K562 (cell line): Measurements from ENCODE around the gene SYNM. TPM values are rescaled to one million over a fixed set of nuclear protein-coding genes. Genes with fewer than 3 reads are reported as not detected.

Experiments used
- ATAC-seq: fragments of 200-7000 bp; cut with Tn5 transposase; 3 replicates; pipeline ENCODE4 v1.9.1; 2020; ENCODE audit warnings: moderate library complexity
- BruUV-seq: library from RNA; stranded (reverse); fragments of 400-500 nt; replicated peaks from 2 replicates; lab custom pipeline; 2021; lab: Mats Ljungman, UMichigan
- CTCF ChIA-PET: fragments of 300-600 bp; formaldehyde crosslinking; extraction: SDS; loops from one replicate; lab custom pipeline; 2021; ENCODE audit warnings: low intra/inter-chr PET ratio; lab: Yijun Ruan, JAX
- POLR2A ChIA-PET: fragments of 300-600, 350-650 bp; sonication (Branson Sonifier 250); formaldehyde crosslinking; extraction: SDS; loops from one replicate; lab custom pipeline; 2021; ENCODE audit warnings: antibody characterized with exemption, inconsistent platforms; lab: Yijun Ruan, JAX
- DNase-seq, 4 experiments: peaks; one replicate each; pipeline versions ENCODE4 v3.0.0 to v3.0.0-alpha.2; 2011 to 2018; ENCODE audit warnings: low spot score in 3 of 4, mixed read lengths in 3 of 4; ENCODE audit errors: extremely low read depth in 1 of 4
- FAIRE-seq: peaks from 2 replicates; lab custom pipeline; 2011; peaks lifted over from hg19 to GRCh38; lab: Jason Lieb, UNC
- H2AFZ ChIP-seq: 2 replicates; pipeline ENCODE4 v1.6.0; 2011; ENCODE audit warnings: low read depth, low read length, control low read depth, inconsistent platforms
- H3K27ac ChIP-seq: fragments of 200-600 bp; 3 replicates; pipeline ENCODE4 v1.8.0; 2011; ENCODE audit warnings: low read depth, mild to moderate bottlenecking, control low read depth, inconsistent platforms, low read length, moderate library complexity, mixed read lengths; ENCODE audit errors: extremely low read depth
- H3K27me3 ChIP-seq, 2 experiments: fragments of 300-600 bp in 1 of 2; 2 replicates in 1 of 2; 3 replicates in 1 of 2; pipeline versions ENCODE4 v1.6.0 to v1.8.0; 2011; ENCODE audit warnings: inconsistent platforms in 2 of 2, low read length in 2 of 2, mild to moderate bottlenecking in 1 of 2, mixed read lengths in 1 of 2, moderate library complexity in 1 of 2; ENCODE audit not compliant: control insufficient read depth in 2 of 2, insufficient read depth in 2 of 2
- H3K36me3 ChIP-seq: fragments of 300-600 bp; 3 replicates; pipeline ENCODE4 v1.8.0; 2011; ENCODE audit warnings: mild to moderate bottlenecking, low read length, inconsistent platforms; ENCODE audit not compliant: control insufficient read depth, insufficient read depth
- H3K4me1 ChIP-seq, 2 experiments: fragments of 200-600 bp in 1 of 2; replicated peaks in 1 of 2; 2 replicates in 1 of 2; 3 replicates in 1 of 2; pipeline versions ENCODE4 v1.5.1 to v1.8.0; 2011; ENCODE audit warnings: inconsistent platforms in 2 of 2, low read length in 2 of 2, mild to moderate bottlenecking in 1 of 2, mixed read lengths in 1 of 2, moderate library complexity in 1 of 2; ENCODE audit not compliant: control insufficient read depth in 2 of 2, insufficient read depth in 2 of 2
- H3K4me2 ChIP-seq: 2 replicates; pipeline ENCODE4 v1.6.1; 2011; ENCODE audit warnings: low read length, control low read depth, inconsistent platforms, mixed read lengths; ENCODE audit not compliant: insufficient read depth
- H3K4me3 ChIP-seq: fragments of 200-600 bp; sonication (generic), shearing (Covaris generic); 2 replicates; pipeline ENCODE4 v1.5.1; 2016; ENCODE audit warnings: control low read depth, inconsistent platforms
- H3K79me2 ChIP-seq: fragments of 200-600 bp; 3 replicates; pipeline ENCODE4 v1.8.0; 2011; ENCODE audit warnings: low read length, inconsistent platforms; ENCODE audit not compliant: control insufficient read depth, insufficient read depth
- H3K9ac ChIP-seq, 2 experiments: 2 replicates each; pipeline versions ENCODE4 v1.6.0 to v1.6.1; 2011; ENCODE audit warnings: low read depth in 2 of 2, low read length in 2 of 2, control low read depth in 1 of 2, inconsistent platforms in 1 of 2, mild to moderate bottlenecking in 1 of 2, mixed read lengths in 1 of 2; ENCODE audit not compliant: insufficient read depth in 1 of 2
- H3K9me1 ChIP-seq: one replicate; pipeline ENCODE4 v1.6.0; 2011; ENCODE audit warnings: inconsistent platforms, mild to moderate bottlenecking, low read length, moderate library complexity; ENCODE audit not compliant: control insufficient read depth, insufficient read depth
- H3K9me3 ChIP-seq: replicated peaks from 2 replicates; pipeline ENCODE4 v1.5.1; 2011; ENCODE audit warnings: low read depth, low read length, inconsistent platforms; ENCODE audit not compliant: control insufficient read depth, insufficient read depth
- H4K20me1 ChIP-seq: replicated peaks from 2 replicates; pipeline ENCODE4 v1.6.1; 2011; ENCODE audit warnings: low read length, inconsistent platforms, mixed read lengths; ENCODE audit not compliant: control insufficient read depth, insufficient read depth
- ILF3 ChIP-seq: fragments of 450-650 bp; IDR thresholded peaks from 2 replicates; pipeline ENCODE4 v1.6.1; 2018; ENCODE audit warnings: antibody characterized with exemption, mild to moderate bottlenecking, moderate library complexity, borderline replicate concordance
- POLR3A ChIP-seq: IDR thresholded peaks from 2 replicates; pipeline ENCODE4 v1.6.1; 2011; ENCODE audit warnings: borderline replicate concordance, mild to moderate bottlenecking, moderate library complexity; ENCODE audit not compliant: insufficient read length, insufficient read depth; ENCODE audit errors: extremely low read depth
- RBFOX2 ChIP-seq: fragments of 200-400 bp; formaldehyde crosslinking; IDR thresholded peaks from 2 replicates; pipeline ENCODE4 v1.6.1; 2017; ENCODE audit warnings: low read depth, mild to moderate bottlenecking, low read length, moderate library complexity
- RNF219 ChIP-seq: fragments of 250-450 bp; sonication (Bioruptor Pico); IDR thresholded peaks from 2 replicates; pipeline ENCODE4 v1.5.0; 2022; ENCODE audit warnings: mild to moderate bottlenecking
- TCF3 ChIP-seq: sonication (generic); formaldehyde crosslinking; IDR thresholded peaks from 2 replicates; pipeline ENCODE4 v1.4.0; 2020; ENCODE audit warnings: mild to moderate bottlenecking, missing genetic modification reagents
- ZNF23 ChIP-seq: fragments of 250-450 bp; sonication (Bioruptor Pico); IDR thresholded peaks from 2 replicates; pipeline ENCODE4 v1.4.0; 2020; ENCODE audit warnings: mild to moderate bottlenecking
- WGBS: fragments of 100-300 bp; shearing (Covaris generic); methylation state at CpG from one replicate; pipeline ENCODE4 v1.1.6; 2016; ENCODE audit warnings: low coverage, mixed read lengths; ENCODE audit not compliant: insufficient coverage; ENCODE audit errors: missing lambda C conversion rate; 5-methylcytosine and 5-hydroxymethylcytosine counted together
- in situ Hi-C: fragments of 300-500 bp; cut with MboI; formaldehyde crosslinking; loops from 4 replicates; pipeline ENCODE4 v1.15.0; 2018; ENCODE audit warnings: inconsistent platforms, mixed read lengths
- intact Hi-C: fragments of 100-400 bp; cut with micrococcal nuclease; formaldehyde crosslinking; loops from 2 replicates; pipeline ENCODE4 v1.14.2; 2022
- polyA plus RNA-seq, 8 experiments: library from polyadenylated mRNA; depleted of rRNA in 4 of 8; stranded (reverse) in 5 of 8; unstranded in 3 of 8; fragments of >200 nt; fragmentation: Nextera tagmentation in 2 of 8; fragmentation: Illumina TruSeq in 1 of 8; extraction: Ambion mirVana in 2 of 8; extraction: Trizol in 1 of 8; gene quantifications; 2 replicates each; pipeline versions ENCODE4 v1.2.1 to v1.2.3, GENCODE V29; 2011 to 2014; ENCODE audit warnings: inconsistent platforms in 1 of 8, missing spikeins in 1 of 8
- total RNA-seq, 7 experiments: library from RNA; depleted of rRNA in 6 of 7; stranded (reverse); fragments of >200 nt in 6 of 7; fragmentation: Illumina TruSeq in 2 of 7; extraction: Trizol in 2 of 7; gene quantifications; 2 replicates each; pipeline versions ENCODE4 v1.2.1 to v1.2.3, GENCODE V29; 2011 to 2021; ENCODE audit warnings: low replicate concordance in 1 of 7
- TF ChIP-seq, protein P1 (sequence below): fragments of 150-350 bp; IDR thresholded peaks from 2 replicates; pipeline ENCODE4 v1.6.1; 2014; ENCODE audit warnings: low read depth, mild to moderate bottlenecking, low read length, borderline replicate concordance
- TF ChIP-seq, protein P2 (sequence below): fragments of 250-450 bp; sonication (Bioruptor Pico); IDR thresholded peaks from 2 replicates; pipeline ENCODE4 v1.8.0; 2022; ENCODE audit warnings: inconsistent platforms

Gene SYNM
- total and polyA plus RNA-seq, 9 of the 15 experiments (the other 6 are each of a cell fraction or from before 2014, with no cell fraction given), result 0.01 to 0.42 (median 0.13) TPM

GRCh38 chr15:99120050-99120777 is 15.3 kb downstream of the SYNM start:
- Histone ChIP-seq H3K36me3 (no peaks in the 10 kb centered on the region), H3K79me2 (no peaks in the 10 kb centered on the region), H3K27ac (no peak overlapping the region), H3K27me3 (peaks cover 3 to 30% of the 10 kb centered on the region in 2 experiments; a peak in 3 of 5 replicates), H3K4me3 (no peak overlapping the region), H3K9ac (no peak overlapping the region), H4K20me1 (no peaks in the 10 kb centered on the region), H3K9me1 (no peaks in the 10 kb centered on the region), H3K4me1 (peaks cover 3 to 16% of the 10 kb centered on the region in 2 experiments; a peak in 3 of 5 replicates), H2AFZ (no peak overlapping the region), H3K9me3 (no peaks in the 10 kb centered on the region), H3K4me2 (no peak overlapping the region)
- TF ChIP-seq RBFOX2, result no peak
- no peak for TF ChIP-seq ILF3
- TF ChIP-seq RNF219 (CRISPR knock-in tag), result no peak
- TF ChIP-seq, protein P1, sequence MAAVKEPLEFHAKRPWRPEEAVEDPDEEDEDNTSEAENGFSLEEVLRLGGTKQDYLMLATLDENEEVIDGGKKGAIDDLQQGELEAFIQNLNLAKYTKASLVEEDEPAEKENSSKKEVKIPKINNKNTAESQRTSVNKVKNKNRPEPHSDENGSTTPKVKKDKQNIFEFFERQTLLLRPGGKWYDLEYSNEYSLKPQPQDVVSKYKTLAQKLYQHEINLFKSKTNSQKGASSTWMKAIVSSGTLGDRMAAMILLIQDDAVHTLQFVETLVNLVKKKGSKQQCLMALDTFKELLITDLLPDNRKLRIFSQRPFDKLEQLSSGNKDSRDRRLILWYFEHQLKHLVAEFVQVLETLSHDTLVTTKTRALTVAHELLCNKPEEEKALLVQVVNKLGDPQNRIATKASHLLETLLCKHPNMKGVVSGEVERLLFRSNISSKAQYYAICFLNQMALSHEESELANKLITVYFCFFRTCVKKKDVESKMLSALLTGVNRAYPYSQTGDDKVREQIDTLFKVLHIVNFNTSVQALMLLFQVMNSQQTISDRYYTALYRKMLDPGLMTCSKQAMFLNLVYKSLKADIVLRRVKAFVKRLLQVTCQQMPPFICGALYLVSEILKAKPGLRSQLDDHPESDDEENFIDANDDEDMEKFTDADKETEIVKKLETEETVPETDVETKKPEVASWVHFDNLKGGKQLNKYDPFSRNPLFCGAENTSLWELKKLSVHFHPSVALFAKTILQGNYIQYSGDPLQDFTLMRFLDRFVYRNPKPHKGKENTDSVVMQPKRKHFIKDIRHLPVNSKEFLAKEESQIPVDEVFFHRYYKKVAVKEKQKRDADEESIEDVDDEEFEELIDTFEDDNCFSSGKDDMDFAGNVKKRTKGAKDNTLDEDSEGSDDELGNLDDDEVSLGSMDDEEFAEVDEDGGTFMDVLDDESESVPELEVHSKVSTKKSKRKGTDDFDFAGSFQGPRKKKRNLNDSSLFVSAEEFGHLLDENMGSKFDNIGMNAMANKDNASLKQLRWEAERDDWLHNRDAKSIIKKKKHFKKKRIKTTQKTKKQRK, result no peak
- TF ChIP-seq, protein P2, sequence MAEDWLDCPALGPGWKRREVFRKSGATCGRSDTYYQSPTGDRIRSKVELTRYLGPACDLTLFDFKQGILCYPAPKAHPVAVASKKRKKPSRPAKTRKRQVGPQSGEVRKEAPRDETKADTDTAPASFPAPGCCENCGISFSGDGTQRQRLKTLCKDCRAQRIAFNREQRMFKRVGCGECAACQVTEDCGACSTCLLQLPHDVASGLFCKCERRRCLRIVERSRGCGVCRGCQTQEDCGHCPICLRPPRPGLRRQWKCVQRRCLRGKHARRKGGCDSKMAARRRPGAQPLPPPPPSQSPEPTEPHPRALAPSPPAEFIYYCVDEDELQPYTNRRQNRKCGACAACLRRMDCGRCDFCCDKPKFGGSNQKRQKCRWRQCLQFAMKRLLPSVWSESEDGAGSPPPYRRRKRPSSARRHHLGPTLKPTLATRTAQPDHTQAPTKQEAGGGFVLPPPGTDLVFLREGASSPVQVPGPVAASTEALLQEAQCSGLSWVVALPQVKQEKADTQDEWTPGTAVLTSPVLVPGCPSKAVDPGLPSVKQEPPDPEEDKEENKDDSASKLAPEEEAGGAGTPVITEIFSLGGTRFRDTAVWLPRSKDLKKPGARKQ (CRISPR knock-in tag), result no peak
- TF ChIP-seq TCF3 (CRISPR knock-in tag), result no peak
- TF ChIP-seq POLR3A, result no peak
- TF ChIP-seq ZNF23 (CRISPR knock-in tag), result no peak
- BruUV-seq, result no TSS peak
- ChIA-PET CTCF (no interaction called here), POLR2A (interaction anchor here (0.8 kb wide), 1 partner anchor 20 kb away, joined by 3 read pairs; no protein-coding TSS in a partner anchor)
- FAIRE-seq (no peak), DNase-seq (no peak), ATAC-seq (no peak)
- WGBS, result 6% methylated on average over 12 of the region's 12 CpGs
- in situ Hi-C loops, result no loop called here
- intact Hi-C loops, result no loop called here
